ENCODE measurements around the gene ZC3H12C.
"Not testable (repeated sequence)": the region's sequence is repeated elsewhere in the genome, so short reads cannot be mapped to it uniquely, and the experiment has no call there.

Gene ZC3H12C

GRCh38 chr11:110092515-110093406 is at the start of gene ZC3H12C:
Gene ZC3H12C (plus strand): TSS chr11:110093392. CDS start chr11:110093412, 20 bp downstream.
- DNase-seq (ENCODE audit: low spot score), result no peak

GRCh38 chr11:110044226-110044968 is 48.8 kb upstream of the ZC3H12C start:
- DNase-seq (ENCODE audit: low spot score), result no peak

GRCh38 chr11:110046775-110047380 is 46.3 kb upstream of the ZC3H12C start:
- DNase-seq (ENCODE audit: low spot score), result no peak

GRCh38 chr11:110049501-110050200 is 43.5 kb upstream of the ZC3H12C start:
- DNase-seq (ENCODE audit: low spot score), result no peak

- no peak for DNase-seq (ENCODE audit: low spot score)
Observed at GRCh38 chr11:110050201-110050506, 43.0 kb upstream of the ZC3H12C start.

- DNase-seq (ENCODE audit: low spot score), result peak; percentile 5
Observed at GRCh38 chr11:110053848-110054414, 39.3 kb upstream of the ZC3H12C start.

GRCh38 chr11:110056956-110057355 is 36.2 kb upstream of the ZC3H12C start:
- no peak for DNase-seq (ENCODE audit: low spot score)

- no peak for DNase-seq (ENCODE audit: low spot score)
Observed at GRCh38 chr11:110059706-110060463, 33.3 kb upstream of the ZC3H12C start.

GRCh38 chr11:110061296-110061695 is 31.9 kb upstream of the ZC3H12C start:
- DNase-seq (ENCODE audit: low spot score), result no peak

- DNase-seq (ENCODE audit: low spot score), result no peak
Observed at GRCh38 chr11:110062247-110062646, 30.9 kb upstream of the ZC3H12C start.

- no peak for DNase-seq (ENCODE audit: low spot score)
Observed at GRCh38 chr11:110065189-110065588, 28.0 kb upstream of the ZC3H12C start.

GRCh38 chr11:110068001-110068400 is 25.2 kb upstream of the ZC3H12C start:
- not testable (repeated sequence) for DNase-seq (ENCODE audit: low spot score)

- no peak for DNase-seq (ENCODE audit: low spot score)
Observed at GRCh38 chr11:110069158-110069737, 23.9 kb upstream of the ZC3H12C start.

GRCh38 chr11:110070176-110070575 is 23.0 kb upstream of the ZC3H12C start:
- no peak for DNase-seq (ENCODE audit: low spot score)

GRCh38 chr11:110071197-110071596 is 22.0 kb upstream of the ZC3H12C start:
- no peak for DNase-seq (ENCODE audit: low spot score)

- no peak for DNase-seq (ENCODE audit: low spot score)
Observed at GRCh38 chr11:110072930-110073329, 20.3 kb upstream of the ZC3H12C start.

- no peak for DNase-seq (ENCODE audit: low spot score)
Observed at GRCh38 chr11:110074499-110074898, 18.7 kb upstream of the ZC3H12C start.

GRCh38 chr11:110075105-110075846 is 17.9 kb upstream of the ZC3H12C start:
- no peak for DNase-seq (ENCODE audit: low spot score)

GRCh38 chr11:110075847-110076208 is 17.4 kb upstream of the ZC3H12C start:
- no peak for DNase-seq (ENCODE audit: low spot score)

GRCh38 chr11:110076371-110076965 is 16.7 kb upstream of the ZC3H12C start:
- no peak for DNase-seq (ENCODE audit: low spot score)
